Mucosa of descending colon (tissue), 3 donors: Measurements from ENCODE around the gene CYB5B. TPM values are rescaled to one million over a fixed set of nuclear protein-coding genes. Genes with fewer than 3 reads are reported as not detected.
"Not testable (repeated sequence)": the region's sequence is repeated elsewhere in the genome, so short reads cannot be mapped to it uniquely, and the experiment has no call there.

Source experiments
- ATAC-seq: fragments of 200-7000 bp; cut with Tn5 transposase; one replicate; pipeline ENCODE4 v1.9.1; 2020; ENCODE audit warnings: mild to moderate bottlenecking, moderate library complexity
- DNase-seq, 3 donors: peaks; one replicate each; pipeline ENCODE4 v3.0.0-alpha.2; 2020
- H3K36me3 ChIP-seq: fragments of 200-600 bp; one replicate; pipeline ENCODE4 v1.8.0; 2021; ENCODE audit warnings: low read depth, mild to moderate bottlenecking
- H3K4me1 ChIP-seq: fragments of 200-600 bp; one replicate; pipeline ENCODE4 v1.8.0; 2021; ENCODE audit warnings: low read depth, mild to moderate bottlenecking
- H3K4me3 ChIP-seq: fragments of 200-600 bp; one replicate; pipeline ENCODE4 v1.8.0; 2021; ENCODE audit warnings: mild to moderate bottlenecking
- H3K9me3 ChIP-seq: fragments of 200-600 bp; one replicate; pipeline ENCODE4 v1.8.0; 2021; ENCODE audit warnings: mild to moderate bottlenecking
- CTCF ChIP-seq: fragments of 200-600 bp; IDR thresholded peaks from one replicate; pipeline ENCODE4 v1.8.0; 2022; ENCODE audit warnings: antibody characterized with exemption, mild to moderate bottlenecking
- intact Hi-C, 2 donors: fragments of 100-400 bp; cut with DNase I in 1 of 2; cut with micrococcal nuclease in 1 of 2; formaldehyde crosslinking; loops; one replicate each; pipeline versions ENCODE4 v1.11.0 to v1.11.1; 2022; cut with DNase I, micrococcal nuclease
- total RNA-seq, 3 donors: library from RNA; stranded (reverse); fragmentation: NEBNext Ultra II Directional in 2 of 3; extraction: Animal tissue kit (Norgen Biotek cat#: 25700) in 2 of 3; gene quantifications; one replicate each; pipeline versions ENCODE4 v1.2.1 to v1.2.4, GENCODE V29; 2021 to 2023
- donor health status: DM: no; HTN: no; CAD: no; lungs with moderate emphysema.
- donor health status: DM: no; HTN: no; CAD: no.
- donor health status: DM: no; HTN: yes; CAD: no.

CYB5B gene
- total RNA-seq, 3 donors from 2014 or later, result 121 to 187 (median 159) TPM

- Histone ChIP-seq H3K4me3 (no peak overlapping the region), H3K36me3 (no peaks in the 10 kb centered on the region), H3K4me1 (peaks cover 17% of the 10 kb centered on the region), H3K9me3 (no peaks in the 10 kb centered on the region)
- ATAC-seq (no peak), DNase-seq (no peak)
- intact Hi-C loops, result no loop called here
- TF ChIP-seq CTCF, result no peak
Observed at GRCh38 chr16:69419956-69420355, 4.5 kb upstream of the CYB5B start.

GRCh38 chr16:69423189-69423588 lies 1.2 kb upstream of the CYB5B start:
- Histone ChIP-seq H3K9me3 (no peaks in the 10 kb centered on the region), H3K4me3 (no peak overlapping the region), H3K4me1 (peaks cover 18% of the 10 kb centered on the region), H3K36me3 (no peaks in the 10 kb centered on the region)
- ATAC-seq (no peak), DNase-seq (no peak)
- no peak for TF ChIP-seq CTCF
- intact Hi-C loops, result no loop called here

GRCh38 chr16:69424935-69425784 lies 741 bp downstream of the CYB5B start:
- peaks cover 7% of the 10 kb centered on the region for H3K36me3 ChIP-seq
- H3K4me3 ChIP-seq, result peak overlapping the region; percentile 48
- no peak for TF ChIP-seq CTCF
- intact Hi-C loops, result no loop called here
- DNase-seq, result no peak
- peaks cover 10% of the 10 kb centered on the region for H3K4me1 ChIP-seq
- no peaks in the 10 kb centered on the region for H3K9me3 ChIP-seq
- peak; percentile 23 for ATAC-seq

GRCh38 chr16:69428652-69429051 lies 4.2 kb downstream of the CYB5B start:
- ATAC-seq (no peak), DNase-seq (no peak)
- intact Hi-C loops, result no loop called here
- Histone ChIP-seq H3K4me3 (no peak overlapping the region), H3K36me3 (peaks cover 10% of the 10 kb centered on the region), H3K4me1 (peaks cover 10% of the 10 kb centered on the region), H3K9me3 (no peaks in the 10 kb centered on the region)
- TF ChIP-seq CTCF, result no peak

GRCh38 chr16:69429058-69429640 lies 4.7 kb downstream of the CYB5B start:
- DNase-seq, ATAC-seq, intact Hi-C loops, H3K9me3 ChIP-seq, H3K36me3 ChIP-seq, H3K4me3 ChIP-seq: not testable (repeated sequence)
- H3K4me1 ChIP-seq, result peaks cover 10% of the 10 kb centered on the region

GRCh38 chr16:69431948-69432468 lies 7.6 kb downstream of the CYB5B start:
- no peaks in the 10 kb centered on the region for H3K9me3 ChIP-seq
- intact Hi-C loops, result no loop called here
- no peak overlapping the region for H3K4me3 ChIP-seq
- TF ChIP-seq CTCF, result no peak
- H3K4me1 ChIP-seq, result no peaks in the 10 kb centered on the region
- ATAC-seq (no peak), DNase-seq (no peak)
- peaks cover 10% of the 10 kb centered on the region for H3K36me3 ChIP-seq
